GM13976 (cell line): Measurements from ENCODE around the gene BRPF1.

ENCODE experiments used
- DNase-seq: peaks from one replicate; pipeline ENCODE4 v3.0.0; 2012; ENCODE audit warnings: low spot score
- in situ Hi-C: fragments of 300-500 bp; cut with MboI; formaldehyde crosslinking; loops from one replicate; pipeline ENCODE4 v1.12.0; 2022; ENCODE audit warnings: low sequenced_read_pairs, mixed read lengths, inconsistent platforms; ENCODE audit not compliant: unreplicated experiment
- TF ChIP-seq, protein P1 (sequence below): IDR thresholded peaks from 2 replicates; pipeline ENCODE4 v1.5.1; 2012; ENCODE audit warnings: borderline replicate concordance, mild to moderate bottlenecking; ENCODE audit not compliant: insufficient read depth; ENCODE audit errors: extremely low read depth, missing control alignments, control extremely low read depth

BRPF1 gene

DNA sequence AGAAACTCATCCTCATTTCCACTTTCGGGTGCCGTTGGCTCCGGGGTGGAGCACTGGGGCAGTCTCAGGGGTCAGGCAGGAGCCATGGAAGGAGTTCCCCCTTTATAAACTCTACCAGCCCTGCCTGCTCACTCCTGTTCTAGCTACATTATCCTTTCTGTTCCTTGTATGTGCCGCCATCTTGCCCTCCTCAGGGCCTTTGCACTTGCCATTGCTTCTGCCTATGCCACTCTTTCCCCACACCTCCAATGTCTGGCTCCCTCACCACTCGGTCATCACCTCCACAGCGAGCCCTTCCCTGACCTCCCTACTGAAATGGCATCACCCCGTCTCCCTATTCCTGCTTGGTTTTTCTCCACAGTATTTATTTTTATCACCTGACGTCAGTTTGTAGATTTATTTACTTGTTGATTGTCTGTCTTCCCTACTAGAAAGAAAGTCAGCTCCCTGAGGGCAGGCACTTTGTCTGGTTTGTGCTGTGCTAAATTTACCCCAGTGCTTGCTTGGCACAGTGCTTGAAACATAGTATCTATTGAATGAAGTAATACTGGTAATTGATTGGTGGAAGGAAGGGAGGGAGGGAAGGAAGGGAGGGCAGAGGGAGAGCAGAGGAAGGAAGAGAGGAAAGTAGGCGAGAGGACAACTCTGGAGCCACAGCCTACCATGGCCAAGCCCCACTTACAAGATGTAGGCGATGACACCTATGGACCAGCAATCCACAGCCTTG, 29.4 kb downstream of the BRPF1 start:
- in situ Hi-C loops = no loop called here
- TF ChIP-seq, protein P1, sequence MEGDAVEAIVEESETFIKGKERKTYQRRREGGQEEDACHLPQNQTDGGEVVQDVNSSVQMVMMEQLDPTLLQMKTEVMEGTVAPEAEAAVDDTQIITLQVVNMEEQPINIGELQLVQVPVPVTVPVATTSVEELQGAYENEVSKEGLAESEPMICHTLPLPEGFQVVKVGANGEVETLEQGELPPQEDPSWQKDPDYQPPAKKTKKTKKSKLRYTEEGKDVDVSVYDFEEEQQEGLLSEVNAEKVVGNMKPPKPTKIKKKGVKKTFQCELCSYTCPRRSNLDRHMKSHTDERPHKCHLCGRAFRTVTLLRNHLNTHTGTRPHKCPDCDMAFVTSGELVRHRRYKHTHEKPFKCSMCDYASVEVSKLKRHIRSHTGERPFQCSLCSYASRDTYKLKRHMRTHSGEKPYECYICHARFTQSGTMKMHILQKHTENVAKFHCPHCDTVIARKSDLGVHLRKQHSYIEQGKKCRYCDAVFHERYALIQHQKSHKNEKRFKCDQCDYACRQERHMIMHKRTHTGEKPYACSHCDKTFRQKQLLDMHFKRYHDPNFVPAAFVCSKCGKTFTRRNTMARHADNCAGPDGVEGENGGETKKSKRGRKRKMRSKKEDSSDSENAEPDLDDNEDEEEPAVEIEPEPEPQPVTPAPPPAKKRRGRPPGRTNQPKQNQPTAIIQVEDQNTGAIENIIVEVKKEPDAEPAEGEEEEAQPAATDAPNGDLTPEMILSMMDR = no peak
- DNase-seq = no peak

DNA sequence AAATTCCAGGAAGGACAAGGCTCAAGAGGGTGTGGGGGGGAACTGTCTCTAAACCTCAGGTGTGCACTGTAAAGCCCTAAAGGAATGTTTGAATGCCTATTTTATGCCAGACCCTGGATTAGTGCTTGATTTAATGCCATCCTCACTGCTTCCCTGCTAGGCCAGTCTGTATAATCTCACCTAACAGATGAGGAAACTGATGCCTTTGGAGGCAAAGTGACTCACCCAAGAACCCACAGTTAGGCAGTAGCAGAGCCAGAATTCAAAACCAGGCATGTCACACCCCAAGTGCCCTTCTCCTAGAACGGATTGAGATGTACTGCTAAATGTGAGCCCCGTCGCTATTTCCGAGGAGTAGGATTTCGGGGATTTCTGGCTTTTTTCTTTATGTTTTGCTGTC, 30.4 kb downstream of the BRPF1 start:
- DNase-seq = no peak
- TF ChIP-seq, protein P1 = no peak
- in situ Hi-C loops = no loop called here

DNA sequence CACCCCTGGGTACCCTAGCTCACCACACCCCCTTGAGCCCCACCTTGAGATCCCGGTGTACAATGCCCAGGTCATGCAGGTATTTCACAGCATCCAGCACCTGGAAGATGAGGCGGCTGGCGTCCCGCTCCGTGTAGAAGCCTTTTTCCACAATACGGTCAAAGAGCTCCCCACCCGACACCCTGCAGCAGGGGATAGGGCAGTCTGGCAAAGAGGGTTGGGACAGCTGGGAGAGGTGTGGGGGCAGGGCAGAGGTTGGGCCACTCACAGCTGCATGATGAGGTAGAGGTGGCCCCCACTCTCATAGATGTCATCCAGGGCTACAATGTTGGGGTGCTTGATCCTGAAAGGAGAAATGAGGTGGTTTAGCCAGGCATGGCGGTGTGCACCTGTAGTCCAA, 31.3 kb downstream of the BRPF1 start:
- in situ Hi-C loops = no loop called here
- DNase-seq = no peak

DNA sequence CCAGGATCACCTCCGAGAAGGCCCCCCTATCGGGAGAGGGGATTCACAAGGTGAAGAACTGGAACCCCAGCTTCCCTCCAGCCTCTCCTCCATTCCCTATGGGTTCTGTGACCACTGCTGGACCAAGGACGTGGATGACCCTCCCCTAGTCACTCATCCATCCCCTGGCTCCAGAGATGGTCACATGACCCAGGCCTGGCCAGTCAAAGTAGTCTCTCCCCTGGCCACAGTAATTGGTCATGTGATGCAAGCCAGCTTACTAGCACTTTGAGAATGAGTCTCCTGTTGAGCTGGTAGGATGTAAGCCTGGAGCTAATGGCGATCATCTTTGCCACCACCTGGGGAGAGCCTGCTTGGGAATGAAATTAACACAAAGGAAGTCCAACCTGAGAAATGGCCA, 34.3 kb downstream of the BRPF1 start:
- TF ChIP-seq, protein P1 = no peak
- no peak for DNase-seq
- in situ Hi-C loops = no loop called here

More for the DNA sequence above, 31.3 kb downstream of the BRPF1 start:
- TF ChIP-seq, protein P1 = no peak

DNA sequence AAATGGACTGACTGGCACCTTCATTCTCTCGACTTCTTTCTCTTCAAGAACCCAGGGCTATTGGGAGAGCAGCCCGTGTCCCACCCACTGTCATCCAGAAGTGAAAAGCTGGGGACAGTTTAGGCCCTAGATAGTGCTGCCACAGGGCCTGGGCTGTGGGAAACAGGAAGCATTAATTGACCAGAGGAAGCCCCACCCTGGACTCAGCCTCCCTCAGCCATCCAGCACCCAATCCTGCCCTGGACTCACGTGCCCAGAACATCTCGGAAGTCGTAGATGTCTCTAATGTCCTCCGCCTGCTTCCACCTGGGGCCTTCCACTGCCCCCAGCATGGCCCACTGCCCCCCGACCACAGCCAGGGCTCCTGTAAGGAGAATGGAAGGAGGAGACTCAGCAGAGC, 35.9 kb downstream of the BRPF1 start:
- in situ Hi-C loops = no loop called here
- TF ChIP-seq, protein P1 = no peak
- no peak for DNase-seq

DNA sequence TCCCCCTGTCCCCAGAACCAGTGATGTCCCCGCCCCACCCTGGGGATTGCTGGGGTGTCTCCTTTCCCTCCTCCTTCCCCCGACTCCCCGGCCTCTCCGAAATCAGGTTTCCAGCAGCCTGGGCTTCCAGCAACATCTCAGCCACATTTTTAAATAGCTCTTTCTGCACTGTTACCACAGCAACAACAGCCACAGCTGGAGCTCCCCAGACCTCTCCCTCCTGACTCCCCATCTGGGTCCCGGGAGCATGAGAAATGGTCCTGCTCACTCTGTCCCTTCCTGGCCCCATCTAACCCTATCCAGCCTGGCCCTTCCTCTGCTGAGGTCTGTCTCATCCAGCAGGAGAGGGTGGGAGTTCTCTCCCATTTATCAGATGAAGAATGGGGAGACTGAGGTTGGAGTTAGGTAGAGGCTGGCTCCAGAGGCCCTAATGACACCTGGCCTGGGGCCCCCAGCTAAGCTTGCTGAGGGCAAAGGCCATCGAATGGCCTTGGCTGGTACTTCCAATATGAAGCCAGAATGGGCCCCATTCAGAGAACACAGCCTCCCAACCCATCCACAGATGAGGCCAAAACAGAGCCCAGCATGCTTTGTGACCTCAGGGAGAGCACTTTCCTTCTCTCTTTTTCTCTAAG, 36.7 kb downstream of the BRPF1 start:
- DNase-seq = no peak
- in situ Hi-C loops = no loop called here
- TF ChIP-seq, protein P1 = no peak
